ENCODE results near the gene TTC23. TPM values are rescaled to one million over a fixed set of nuclear protein-coding genes. Genes with fewer than 3 reads are reported as not detected.

TTC23 gene
- total and polyA plus RNA-seq, 7 donors, result 5.5 to 33.0 (median 19.9) TPM

DNA sequence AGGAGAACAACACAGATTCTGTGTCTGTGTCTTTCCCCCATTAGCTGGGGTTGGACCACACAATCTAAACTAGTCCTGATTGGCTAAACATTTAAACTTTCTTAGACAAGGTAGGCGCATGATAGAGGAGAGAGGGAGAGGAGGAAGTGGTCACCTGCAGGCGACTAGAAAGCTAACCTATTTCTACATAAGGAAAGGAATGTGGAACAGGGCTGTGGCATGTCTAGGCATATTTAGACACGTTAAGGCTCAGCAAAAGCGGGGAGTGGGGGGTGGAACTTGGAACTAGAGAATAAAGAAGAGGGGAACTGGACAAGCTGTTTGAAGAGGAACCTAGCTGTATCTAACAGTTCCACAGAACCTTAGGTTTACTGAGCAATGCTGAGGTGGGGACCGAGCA lies 14.7 kb upstream of the TTC23 start:
- Histone ChIP-seq H3K4me3 (no peak overlapping the region), H3K36me3 (no peaks in the 10 kb centered on the region), H3K9me3 (no peaks in the 10 kb centered on the region), H3K27ac (no peak overlapping the region), H3K27me3 (no peaks in the 10 kb centered on the region), H3K4me1 (no peaks in the 10 kb centered on the region)
- 83 to 95% methylated on average over 5 of the region's 5 CpGs for WGBS, 2 donors
- TF ChIP-seq, protein P1, sequence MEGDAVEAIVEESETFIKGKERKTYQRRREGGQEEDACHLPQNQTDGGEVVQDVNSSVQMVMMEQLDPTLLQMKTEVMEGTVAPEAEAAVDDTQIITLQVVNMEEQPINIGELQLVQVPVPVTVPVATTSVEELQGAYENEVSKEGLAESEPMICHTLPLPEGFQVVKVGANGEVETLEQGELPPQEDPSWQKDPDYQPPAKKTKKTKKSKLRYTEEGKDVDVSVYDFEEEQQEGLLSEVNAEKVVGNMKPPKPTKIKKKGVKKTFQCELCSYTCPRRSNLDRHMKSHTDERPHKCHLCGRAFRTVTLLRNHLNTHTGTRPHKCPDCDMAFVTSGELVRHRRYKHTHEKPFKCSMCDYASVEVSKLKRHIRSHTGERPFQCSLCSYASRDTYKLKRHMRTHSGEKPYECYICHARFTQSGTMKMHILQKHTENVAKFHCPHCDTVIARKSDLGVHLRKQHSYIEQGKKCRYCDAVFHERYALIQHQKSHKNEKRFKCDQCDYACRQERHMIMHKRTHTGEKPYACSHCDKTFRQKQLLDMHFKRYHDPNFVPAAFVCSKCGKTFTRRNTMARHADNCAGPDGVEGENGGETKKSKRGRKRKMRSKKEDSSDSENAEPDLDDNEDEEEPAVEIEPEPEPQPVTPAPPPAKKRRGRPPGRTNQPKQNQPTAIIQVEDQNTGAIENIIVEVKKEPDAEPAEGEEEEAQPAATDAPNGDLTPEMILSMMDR (IDR thresholded peaks at IDR 0.05), result no peak
- intact Hi-C loops (cut with DNase I), result no loop called here
- DNase-seq, result no peak

DNA sequence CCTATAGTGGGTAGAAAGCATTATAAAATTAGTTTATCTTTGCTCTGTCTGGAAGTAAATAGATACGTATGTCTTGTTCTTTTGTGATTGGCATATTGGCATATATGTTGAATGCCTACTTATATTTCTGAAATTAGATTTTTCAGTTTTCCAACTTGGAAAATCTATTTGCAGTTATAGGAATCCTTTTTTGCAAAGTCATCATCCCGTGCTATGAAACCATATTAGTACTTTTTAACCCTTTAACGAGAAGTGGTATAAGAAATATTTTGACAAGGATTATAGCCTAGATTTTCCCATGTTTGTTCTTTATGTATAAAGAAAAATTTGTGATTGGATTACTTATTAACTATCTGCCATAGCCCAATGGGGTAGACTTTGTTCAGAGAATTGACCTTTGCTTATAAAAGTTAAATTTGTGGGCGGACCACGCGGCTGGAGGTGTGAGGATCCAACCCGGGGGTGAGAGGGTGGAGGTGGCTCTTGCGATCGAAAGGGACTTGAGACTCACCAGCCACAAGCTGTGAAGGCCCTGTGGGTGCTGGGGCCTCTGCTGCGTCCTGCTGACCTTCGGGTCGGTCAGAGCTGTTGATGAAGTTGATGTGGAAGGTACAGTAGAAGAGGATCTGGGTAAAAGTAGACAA lies 7.8 kb upstream of the TTC23 start:
- DNase-seq, result no peak
- no peaks in the 10 kb centered on the region for H3K27me3 ChIP-seq
- H3K36me3 ChIP-seq, result peaks cover 0 to 11% (median 2%) of the 10 kb centered on the region in 4 donors
- no peak overlapping the region for H3K27ac ChIP-seq
- intact Hi-C loops (cut with DNase I), result no loop called here
- H3K9me3 ChIP-seq, result no peaks in the 10 kb centered on the region
- no peak overlapping the region for H3K4me3 ChIP-seq
- WGBS, 2 donors, result 40 to 78% methylated on average over 12 of the region's 12 CpGs
- TF ChIP-seq POLR2A (IDR thresholded peaks at IDR 0.05), result no peak
- TF ChIP-seq, protein P1 (IDR thresholded peaks at IDR 0.05), result no peak
- TF ChIP-seq POLR2AphosphoS5 (IDR thresholded peaks at IDR 0.05), result no peak
- no peak for TF ChIP-seq EP300 (IDR thresholded peaks at IDR 0.05)
- peaks cover 0 to 17% (median 8%) of the 10 kb centered on the region in 4 donors for H3K4me1 ChIP-seq

- Histone ChIP-seq H3K4me1 (peaks cover 0 to 33% (median 20%) of the 10 kb centered on the region in 4 donors), H3K4me3 (no peak overlapping the region), H3K9me3 (no peaks in the 10 kb centered on the region), H3K36me3 (peaks cover 0 to 11% (median 2%) of the 10 kb centered on the region in 4 donors), H3K27me3 (no peaks in the 10 kb centered on the region), H3K27ac (no peak overlapping the region)
- DNase-seq, result no peak
- 86 to 89% methylated on average over 6 of the region's 6 CpGs for WGBS, 2 donors
- intact Hi-C loops (cut with DNase I), result no loop called here
- TF ChIP-seq EP300 (IDR thresholded peaks at IDR 0.05) (no peak), POLR2AphosphoS5 (IDR thresholded peaks at IDR 0.05) (no peak), POLR2A (IDR thresholded peaks at IDR 0.05) (no peak)
- TF ChIP-seq, protein P1 (IDR thresholded peaks at IDR 0.05), result no peak
Measured at GRCh38 chr15:99253381-99254090, 4.2 kb upstream of the TTC23 start.

- Histone ChIP-seq H3K27ac (peak overlapping the region in 3 of 4 donors; percentile 90 to 95 (median 94)), H3K27me3 (no peaks in the 10 kb centered on the region), H3K9me3 (no peaks in the 10 kb centered on the region), H3K4me3 (peak overlapping the region; percentile 71 to 80 (median 72)), H3K36me3 (peaks cover 0 to 11% (median 2%) of the 10 kb centered on the region in 4 donors), H3K4me1 (peaks cover 0 to 45% (median 29%) of the 10 kb centered on the region in 4 donors)
- DNase-seq, result no peak
- TF ChIP-seq POLR2A (IDR thresholded peaks at IDR 0.05) (no peak), EP300 (IDR thresholded peaks at IDR 0.05) (no peak)
- TF ChIP-seq, protein P1 (IDR thresholded peaks at IDR 0.05), result no peak
- intact Hi-C loops (cut with DNase I), result no loop called here
- 19 to 52% methylated on average over 7 of the region's 7 CpGs for WGBS, 2 donors
Measured at GRCh38 chr15:99252326-99252725, 2.9 kb upstream of the TTC23 start.
